Measurements from ENCODE around the gene AJM1.
"Not testable (repeated sequence)": the region's sequence is repeated elsewhere in the genome, so short reads cannot be mapped to it uniquely, and the experiment has no call there.

Gene AJM1

DNA sequence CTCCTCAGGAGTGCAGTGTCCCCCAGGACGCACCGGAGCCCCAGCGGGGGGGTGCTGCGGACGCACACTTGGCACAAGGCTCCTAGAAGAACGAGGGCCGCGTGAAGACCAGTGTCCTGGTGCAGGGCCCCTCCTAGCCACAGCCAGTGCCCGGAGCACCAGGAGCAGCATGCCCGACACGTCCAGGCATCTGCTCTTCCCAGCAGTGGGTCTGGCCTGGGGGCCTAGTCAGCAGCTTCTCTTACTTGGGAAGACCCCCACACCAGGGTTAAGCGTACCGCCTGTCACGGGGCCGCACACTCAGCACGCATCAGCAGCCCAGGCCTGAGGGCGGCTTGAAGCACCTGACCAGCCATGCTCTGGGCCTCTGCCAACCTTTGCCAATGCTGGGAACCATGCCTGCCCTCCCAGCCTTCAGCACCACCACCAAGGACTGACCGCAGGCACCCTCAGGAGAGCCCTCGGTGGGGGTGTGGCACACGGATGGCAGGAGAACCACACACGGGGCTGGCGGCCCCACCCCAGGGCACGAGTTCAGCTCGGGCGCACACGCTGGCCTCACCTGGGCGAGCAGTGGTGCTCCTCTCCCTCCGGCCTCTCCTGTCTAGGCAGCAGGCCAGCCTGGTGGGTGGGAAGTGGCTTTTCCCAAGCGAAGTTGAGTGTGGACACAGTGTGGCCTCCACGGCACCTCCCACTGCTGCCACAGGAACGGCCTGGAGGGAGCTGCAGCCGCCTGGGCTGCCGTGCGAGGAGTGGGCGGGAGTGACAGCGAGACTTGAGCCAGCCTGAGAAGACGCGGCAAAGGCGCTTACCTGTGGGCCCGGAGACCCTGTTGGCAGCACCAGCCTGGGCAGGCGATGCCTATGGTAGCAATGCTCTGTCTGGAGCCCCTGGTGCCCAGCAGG lies 12.0 kb upstream of the AJM1 start:
- FAIRE-seq (no peak), DNase-seq (ENCODE audit: insufficient read length, low spot score) (no peak)
- TF ChIP-seq SPI1 (IDR thresholded peaks at IDR 0.05; ENCODE audit: low read depth, low read length) (no peak), POLR2AphosphoS5 (IDR thresholded peaks at IDR 0.05; ENCODE audit: low read depth, low read length) (no peak), POU2F2 (IDR thresholded peaks at IDR 0.05; ENCODE audit: low read depth, low read length) (no peak), PAX5 (IDR thresholded peaks at IDR 0.05; ENCODE audit: insufficient read depth, low read length, severe bottlenecking) (no peak), POLR2A (IDR thresholded peaks at IDR 0.05; ENCODE audit: low read depth, low read length) (no peak), TAF1 (IDR thresholded peaks at IDR 0.05; ENCODE audit: low read depth, low read length) (no peak)

DNA sequence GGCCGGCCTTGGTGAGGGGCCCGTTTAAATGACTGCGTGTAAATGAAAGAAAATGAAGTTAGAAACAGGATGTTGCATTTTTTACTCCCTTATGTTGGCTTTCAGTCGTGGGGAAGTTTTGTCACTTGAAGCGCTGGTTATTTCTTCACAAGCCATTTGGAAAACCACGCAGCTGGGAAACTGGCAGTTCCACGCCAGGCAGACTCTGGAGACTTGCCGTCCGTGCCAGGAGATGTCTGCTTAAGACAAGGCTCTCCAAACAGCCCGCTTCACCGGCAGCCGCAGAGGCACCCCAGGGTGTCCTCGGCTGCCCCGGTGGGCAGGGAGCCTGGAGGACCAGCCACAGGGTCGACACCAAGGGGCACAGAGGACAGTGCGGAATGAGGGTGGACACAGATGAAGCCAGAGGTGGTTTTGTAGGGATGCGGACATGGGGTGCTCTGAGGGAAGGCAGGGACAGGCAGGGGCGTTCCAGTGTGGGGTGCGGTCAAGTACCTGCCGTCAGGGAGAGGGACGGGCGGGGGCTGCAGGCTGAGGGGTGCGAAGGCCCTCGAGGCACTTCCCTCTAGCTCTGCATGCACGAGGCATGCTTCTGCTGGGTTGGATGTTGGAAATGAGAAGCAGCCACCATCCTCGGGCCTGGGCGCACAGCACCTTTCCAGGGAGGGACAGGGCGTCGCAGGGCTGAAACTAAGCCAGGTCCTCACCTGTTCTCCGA lies 11.1 kb upstream of the AJM1 start:
- no peak for FAIRE-seq
- TF ChIP-seq POLR2AphosphoS5 (IDR thresholded peaks at IDR 0.05; ENCODE audit: low read depth, low read length): no peak
- TF ChIP-seq TAF1 (IDR thresholded peaks at IDR 0.05; ENCODE audit: low read depth, low read length): no peak
- TF ChIP-seq SPI1 (IDR thresholded peaks at IDR 0.05; ENCODE audit: low read depth, low read length): no peak
- DNase-seq (ENCODE audit: insufficient read length, low spot score): no peak

DNA sequence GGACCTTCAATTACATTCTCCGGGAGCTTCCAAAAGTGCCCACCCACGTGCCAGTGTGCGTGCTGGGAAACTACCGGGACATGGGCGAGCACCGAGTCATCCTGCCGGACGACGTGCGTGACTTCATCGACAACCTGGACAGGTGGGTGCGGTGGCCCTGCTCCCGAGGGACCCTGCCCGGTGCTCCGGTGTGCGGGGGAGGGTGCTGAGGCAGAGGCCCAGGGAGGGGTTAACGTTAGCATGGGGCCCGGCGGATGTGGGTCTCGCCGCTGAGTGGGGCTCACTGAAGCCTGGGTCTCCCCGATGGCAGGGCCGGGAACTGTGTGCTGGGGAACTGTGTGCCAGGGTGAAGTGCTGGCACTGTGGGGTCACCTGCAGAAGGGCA lies 10.6 kb upstream of the AJM1 start:
- no peak for FAIRE-seq
- no peak for DNase-seq (ENCODE audit: insufficient read length, low spot score)
- TF ChIP-seq POLR2A (IDR thresholded peaks at IDR 0.05; ENCODE audit: low read depth, low read length) (no peak), POU2F2 (IDR thresholded peaks at IDR 0.05; ENCODE audit: low read depth, low read length) (no peak), POLR2AphosphoS5 (IDR thresholded peaks at IDR 0.05; ENCODE audit: low read depth, low read length) (no peak), TAF1 (IDR thresholded peaks at IDR 0.05; ENCODE audit: low read depth, low read length) (no peak), SPI1 (IDR thresholded peaks at IDR 0.05; ENCODE audit: low read depth, low read length) (no peak), PAX5 (IDR thresholded peaks at IDR 0.05; ENCODE audit: insufficient read depth, low read length, severe bottlenecking) (no peak)

DNA sequence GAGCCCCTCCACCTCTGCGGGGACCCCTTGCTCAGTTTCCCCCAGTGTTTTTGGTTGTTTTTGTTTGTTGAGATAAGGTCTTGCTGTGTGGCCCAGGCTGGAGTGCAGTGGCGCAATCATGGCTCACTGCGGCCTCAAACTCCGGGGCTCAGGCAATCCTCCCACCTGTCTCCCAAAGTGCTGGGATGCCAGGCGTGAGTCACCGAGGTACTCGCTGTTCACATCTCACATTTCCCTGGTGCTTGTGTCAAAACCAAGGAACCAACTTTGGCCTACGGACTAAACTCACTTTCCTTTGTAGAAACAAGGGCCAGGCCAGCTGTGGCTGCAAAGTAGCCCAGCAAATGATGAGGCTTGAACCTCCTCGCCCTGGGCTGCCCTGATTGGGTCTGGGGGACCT lies 9.7 kb upstream of the AJM1 start:
- FAIRE-seq (no peak), DNase-seq (ENCODE audit: insufficient read length, low spot score) (no peak)
- no peak for TF ChIP-seq POLR2AphosphoS5 (IDR thresholded peaks at IDR 0.05; ENCODE audit: low read depth, low read length)
- TF ChIP-seq TAF1 (IDR thresholded peaks at IDR 0.05; ENCODE audit: low read depth, low read length): no peak

DNA sequence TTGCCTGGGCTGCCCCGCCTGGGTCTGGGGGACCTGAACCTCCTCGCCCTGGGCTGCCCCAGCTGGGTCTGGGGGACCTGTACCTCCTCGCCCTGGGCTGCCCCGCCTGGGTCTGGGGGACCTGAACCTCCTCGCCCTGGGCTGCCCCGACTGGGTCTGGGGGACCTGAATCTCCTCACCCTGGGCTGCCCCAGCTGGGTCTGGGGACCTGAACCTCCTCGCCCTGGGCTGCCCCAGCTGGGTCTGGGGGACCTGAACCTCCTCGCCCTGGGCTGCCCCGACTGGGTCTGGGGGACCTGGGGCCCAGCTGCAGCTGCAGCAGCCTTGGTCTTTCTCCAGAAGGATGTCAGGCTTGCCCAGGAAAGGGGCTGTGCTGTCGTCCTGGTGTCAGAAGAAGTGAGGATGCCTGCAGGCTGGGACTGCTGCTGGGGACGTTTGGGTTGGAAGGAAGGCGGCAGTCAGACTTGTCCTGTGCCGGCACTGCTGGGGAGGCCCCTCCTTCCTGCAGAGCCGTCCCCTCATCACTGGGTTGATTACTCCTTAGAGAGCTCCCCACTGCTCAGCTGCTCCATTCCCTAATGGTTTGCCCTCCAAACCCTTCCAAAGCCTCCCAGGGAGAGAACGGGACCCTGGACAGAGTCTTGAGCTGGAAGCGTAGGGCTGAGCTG lies 8.8 kb upstream of the AJM1 start:
- FAIRE-seq: not testable (repeated sequence)

DNA sequence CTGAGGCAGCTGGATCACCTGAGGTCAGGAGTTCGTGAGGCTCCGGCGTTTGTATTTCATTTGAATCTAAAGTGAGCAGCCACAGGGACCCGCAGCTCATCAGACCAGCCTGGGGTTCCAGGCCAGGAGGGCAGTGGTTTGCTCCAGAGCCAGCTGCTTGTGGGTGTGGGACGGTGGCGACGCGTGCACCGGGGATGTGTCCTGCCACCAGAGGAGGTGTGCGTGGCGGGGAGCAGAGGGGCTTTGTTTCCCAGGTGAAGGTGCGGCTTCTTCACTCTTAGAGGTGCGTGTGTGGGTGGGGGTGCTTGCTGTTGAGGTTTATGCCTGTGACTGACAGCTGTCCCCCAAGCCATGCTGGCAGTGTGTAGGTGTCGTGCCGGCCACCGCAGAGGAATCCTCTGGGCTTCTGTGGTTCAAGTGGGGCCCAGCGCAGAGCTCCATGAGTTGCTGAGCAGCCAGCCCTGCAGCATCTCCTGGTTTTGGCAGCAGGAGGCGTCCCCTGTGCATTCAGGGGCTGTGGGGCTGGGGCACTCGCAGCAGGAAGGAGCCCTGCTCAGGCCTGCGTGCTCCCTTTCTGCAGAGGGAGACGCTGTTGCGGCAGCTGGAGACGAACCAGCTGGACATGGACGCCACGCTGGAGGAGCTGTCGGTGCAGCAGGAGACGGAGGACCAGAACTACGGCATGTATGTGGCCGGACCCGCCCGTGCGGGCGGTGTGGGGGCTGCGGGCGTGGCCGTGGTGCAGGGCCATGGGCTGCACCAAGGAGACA lies 6.9 kb upstream of the AJM1 start:
- FAIRE-seq: no peak
- no peak for DNase-seq (ENCODE audit: insufficient read length, low spot score)
- TF ChIP-seq POLR2AphosphoS5 (IDR thresholded peaks at IDR 0.05; ENCODE audit: low read depth, low read length): no peak
- TF ChIP-seq POLR2A (IDR thresholded peaks at IDR 0.05; ENCODE audit: low read depth, low read length): no peak
- no peak for TF ChIP-seq PAX5 (IDR thresholded peaks at IDR 0.05; ENCODE audit: insufficient read depth, low read length, severe bottlenecking)
- TF ChIP-seq TAF1 (IDR thresholded peaks at IDR 0.05; ENCODE audit: low read depth, low read length): no peak
- TF ChIP-seq SPI1 (IDR thresholded peaks at IDR 0.05; ENCODE audit: low read depth, low read length): no peak
- TF ChIP-seq POU2F2 (IDR thresholded peaks at IDR 0.05; ENCODE audit: low read depth, low read length): no peak

More for the DNA sequence above, 8.8 kb upstream of the AJM1 start:
- not testable (repeated sequence) for DNase-seq (ENCODE audit: insufficient read length, low spot score)

DNA sequence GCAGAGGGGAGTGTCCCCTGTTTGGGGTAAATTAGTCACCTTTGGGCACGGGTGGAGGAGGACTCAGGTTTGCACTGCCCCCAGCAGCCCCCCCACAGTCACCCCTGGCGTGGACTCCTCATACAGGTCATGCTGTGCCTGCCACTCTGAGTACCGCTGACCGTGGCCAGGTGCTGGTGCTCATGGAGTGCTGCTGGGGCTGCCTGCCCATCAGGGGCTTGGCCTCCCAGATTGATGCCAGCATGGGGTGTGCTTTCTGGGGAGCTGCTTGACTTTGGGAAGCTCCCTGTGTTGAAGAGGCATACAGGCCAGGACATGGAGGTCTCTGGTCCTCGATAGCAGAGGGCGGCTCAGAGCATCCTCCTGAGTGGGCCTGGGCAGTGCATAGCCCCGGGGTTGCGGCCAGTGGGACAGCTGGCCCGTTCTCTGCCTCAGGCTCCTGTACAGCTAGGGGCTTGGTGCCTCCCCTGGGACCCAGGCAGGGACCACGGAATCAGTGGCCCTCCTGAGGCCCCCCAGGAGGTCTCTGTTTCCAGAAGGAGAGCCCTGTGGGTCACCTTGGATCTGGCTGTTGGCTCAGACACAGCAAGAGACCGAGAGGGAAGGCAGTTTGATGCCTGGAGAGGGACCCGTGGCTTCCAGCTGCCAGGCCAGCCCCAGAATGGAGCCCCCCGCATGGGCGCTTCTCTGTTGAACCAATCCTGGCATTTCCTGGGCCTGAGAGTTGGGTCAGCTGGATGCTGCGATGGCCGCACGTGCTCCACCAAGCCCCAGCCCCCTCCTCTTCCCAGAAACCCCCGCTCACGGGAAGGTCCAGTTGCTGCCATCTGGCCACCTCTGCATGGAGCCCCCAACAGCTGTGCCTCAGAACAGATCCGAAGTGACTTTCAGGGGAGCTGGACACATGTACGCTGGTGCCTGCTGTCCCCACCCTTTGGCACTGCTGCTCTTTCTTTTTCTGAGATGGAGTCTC lies 6.1 kb upstream of the AJM1 start:
- DNase-seq (ENCODE audit: insufficient read length, low spot score): no peak
- no peak for FAIRE-seq
- TF ChIP-seq PAX5 (IDR thresholded peaks at IDR 0.05; ENCODE audit: insufficient read depth, low read length, severe bottlenecking) (no peak), POLR2A (IDR thresholded peaks at IDR 0.05; ENCODE audit: low read depth, low read length) (no peak), POLR2AphosphoS5 (IDR thresholded peaks at IDR 0.05; ENCODE audit: low read depth, low read length) (no peak), TAF1 (IDR thresholded peaks at IDR 0.05; ENCODE audit: low read depth, low read length) (no peak), POU2F2 (IDR thresholded peaks at IDR 0.05; ENCODE audit: low read depth, low read length) (no peak), SPI1 (IDR thresholded peaks at IDR 0.05; ENCODE audit: low read depth, low read length) (no peak)

DNA sequence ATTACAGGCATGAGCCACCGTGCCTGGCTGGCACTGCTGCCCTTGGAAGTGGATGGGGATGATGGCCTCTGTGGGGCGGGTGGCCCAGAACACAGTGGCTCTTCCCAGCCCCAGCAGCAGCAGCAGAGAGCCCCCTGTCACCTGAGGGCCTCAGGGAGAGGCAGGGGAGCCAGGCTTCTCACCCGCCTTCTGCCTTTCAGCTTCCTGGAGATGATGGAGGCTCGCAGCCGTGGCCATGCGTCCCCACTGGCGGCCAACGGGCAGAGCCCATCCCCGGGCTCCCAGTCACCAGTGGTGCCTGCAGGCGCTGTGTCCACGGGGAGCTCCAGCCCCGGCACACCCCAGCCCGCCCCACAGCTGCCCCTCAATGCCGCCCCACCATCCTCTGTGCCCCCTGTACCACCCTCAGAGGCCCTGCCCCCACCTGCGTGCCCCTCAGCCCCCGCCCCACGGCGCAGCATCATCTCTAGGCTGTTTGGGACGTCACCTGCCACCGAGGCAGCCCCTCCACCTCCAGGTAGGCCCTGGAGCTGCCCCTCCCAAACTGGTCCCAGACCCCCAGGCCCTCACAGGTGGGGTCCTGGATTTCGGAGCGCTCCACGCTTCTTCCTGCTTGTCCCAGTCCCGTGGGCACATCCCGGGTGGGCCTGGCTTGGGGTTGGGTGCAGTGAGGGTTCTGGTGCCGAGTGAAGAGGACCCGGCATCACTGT lies 5.0 kb upstream of the AJM1 start:
- TF ChIP-seq TAF1 (IDR thresholded peaks at IDR 0.05; ENCODE audit: low read depth, low read length): no peak
- no peak for TF ChIP-seq POU2F2 (IDR thresholded peaks at IDR 0.05; ENCODE audit: low read depth, low read length)
- TF ChIP-seq PAX5 (IDR thresholded peaks at IDR 0.05; ENCODE audit: insufficient read depth, low read length, severe bottlenecking): no peak
- no peak for TF ChIP-seq POLR2AphosphoS5 (IDR thresholded peaks at IDR 0.05; ENCODE audit: low read depth, low read length)
- no peak for TF ChIP-seq POLR2A (IDR thresholded peaks at IDR 0.05; ENCODE audit: low read depth, low read length)
- TF ChIP-seq SPI1 (IDR thresholded peaks at IDR 0.05; ENCODE audit: low read depth, low read length): no peak
- FAIRE-seq: no peak
- no peak for DNase-seq (ENCODE audit: insufficient read length, low spot score)

DNA sequence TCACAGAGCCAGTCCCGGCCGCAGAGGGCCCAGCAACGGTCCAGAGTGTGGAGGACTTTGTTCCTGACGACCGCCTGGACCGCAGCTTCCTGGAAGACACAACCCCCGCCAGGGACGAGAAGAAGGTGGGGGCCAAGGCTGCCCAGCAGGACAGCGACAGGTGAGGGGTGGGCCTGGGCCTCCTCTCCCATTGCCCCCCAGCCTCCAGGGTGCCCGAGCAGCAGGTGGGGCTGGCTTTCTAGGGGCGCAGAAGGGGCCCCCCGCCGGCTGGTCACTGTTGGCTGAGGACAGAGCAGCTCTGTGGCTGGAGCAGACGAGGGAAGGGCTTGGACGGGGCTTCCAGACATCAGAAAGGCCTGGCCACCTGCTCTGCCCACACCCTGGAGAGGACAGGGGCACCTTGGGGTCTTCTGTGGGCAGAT lies 4.4 kb upstream of the AJM1 start:
- not testable (repeated sequence) for FAIRE-seq; DNase-seq (ENCODE audit: insufficient read length, low spot score)

Measured in GM12891 (cell line).